GM23338 (cell line): ENCODE data around the gene HENMT1. TPM values are rescaled to one million over a fixed set of nuclear protein-coding genes. Genes with fewer than 3 reads are reported as not detected.

Experiments
- ATAC-seq: fragments of 200-7000 bp; cut with Tn5 transposase; 3 replicates; pipeline ENCODE4 v1.9.1; 2020
- DNase-seq: peaks from one replicate; pipeline ENCODE4 v3.0.0-alpha.2; 2015; ENCODE audit warnings: low spot score
- H2AFZ ChIP-seq: fragments of 200-600 bp; sonication (generic); 2 replicates; pipeline ENCODE4 v1.8.0; 2016; ENCODE audit warnings: antibody characterized with exemption, mild to moderate bottlenecking, moderate library complexity
- H3F3A ChIP-seq: fragments of 200-600 bp; sonication (generic); replicated peaks from 2 replicates; pipeline ENCODE4 v1.8.0; 2017; ENCODE audit warnings: antibody characterized with exemption, mixed run types, low read depth
- H3K27ac ChIP-seq: fragments of 200-600 bp; sonication (generic); 2 replicates; pipeline ENCODE4 v1.6.1; 2016; ENCODE audit warnings: low read depth
- H3K27me3 ChIP-seq: fragments of 200-600 bp; sonication (generic); 2 replicates; pipeline ENCODE4 v1.8.0; 2016; ENCODE audit warnings: mild to moderate bottlenecking, mixed run types, moderate library complexity; ENCODE audit not compliant: insufficient read depth
- H3K36me3 ChIP-seq: fragments of 200-600 bp; sonication (generic); 2 replicates; pipeline ENCODE4 v1.8.0; 2016; ENCODE audit warnings: mild to moderate bottlenecking; ENCODE audit not compliant: insufficient read depth
- H3K4me1 ChIP-seq: fragments of 200-600 bp; sonication (generic); 2 replicates; pipeline ENCODE4 v1.8.0; 2016; ENCODE audit warnings: mild to moderate bottlenecking, moderate library complexity; ENCODE audit not compliant: insufficient read depth
- H3K4me2 ChIP-seq: fragments of 200-600 bp; sonication (generic); 2 replicates; pipeline ENCODE4 v1.7.1; 2017; ENCODE audit warnings: mixed run types
- H3K4me3 ChIP-seq: fragments of 200-600 bp; sonication (generic); 2 replicates; pipeline ENCODE4 v1.6.1; 2016; ENCODE audit warnings: mixed run types
- H3K79me2 ChIP-seq: fragments of 200-600 bp; sonication (generic); replicated peaks from 2 replicates; pipeline ENCODE4 v1.8.0; 2017; ENCODE audit warnings: mild to moderate bottlenecking; ENCODE audit not compliant: insufficient read depth
- H3K9me2 ChIP-seq: fragments of 200-600 bp; sonication (generic); 2 replicates; pipeline ENCODE4 v1.8.0; 2017; ENCODE audit not compliant: insufficient read depth
- H4K20me1 ChIP-seq: fragments of 200-600 bp; sonication (generic); replicated peaks from 2 replicates; pipeline ENCODE4 v1.8.0; 2017; ENCODE audit warnings: mild to moderate bottlenecking; ENCODE audit not compliant: insufficient read depth
- H3K27ac Mint-ChIP-seq: 2 replicates; pipeline ENCODE4 v1.8.0; 2020; ENCODE audit warnings: inconsistent platforms, mild to moderate bottlenecking, moderate library complexity, mixed read lengths
- H3K27me3 Mint-ChIP-seq: 3 replicates; pipeline ENCODE4 v1.8.0; 2022; ENCODE audit warnings: low read depth, mild to moderate bottlenecking, moderate library complexity, mixed read lengths, inconsistent platforms; ENCODE audit not compliant: insufficient read depth, poor library complexity
- H3K36me3 Mint-ChIP-seq: 3 replicates; pipeline ENCODE4 v1.8.0; 2021; ENCODE audit warnings: low read depth, mild to moderate bottlenecking, inconsistent platforms, moderate library complexity, mixed read lengths
- H3K4me1 Mint-ChIP-seq: 3 replicates; pipeline ENCODE4 v1.8.0; 2020; ENCODE audit warnings: mild to moderate bottlenecking, inconsistent platforms, mixed read lengths
- H3K4me3 Mint-ChIP-seq: 3 replicates; pipeline ENCODE4 v1.8.0; 2021; ENCODE audit warnings: moderate library complexity, mild to moderate bottlenecking, inconsistent platforms, mixed read lengths
- H3K9me3 Mint-ChIP-seq: 3 replicates; pipeline ENCODE4 v1.8.0; 2020; ENCODE audit warnings: moderate library complexity, mild to moderate bottlenecking, inconsistent platforms, mixed read lengths
- CREB1 ChIP-seq: fragments of 250-450 bp; sonication (Bioruptor Pico); IDR thresholded peaks from 2 replicates; pipeline ENCODE4 v1.5.0; 2020; ENCODE audit warnings: low read depth, mild to moderate bottlenecking, moderate library complexity
- CTCF ChIP-seq, 2 experiments: fragments of 200-600 bp in 1 of 2; sonication (generic) in 1 of 2; conservative IDR thresholded peaks; 2 replicates each; pipeline versions ENCODE4 v1.5.1 to v1.6.1; 2016 to 2017; ENCODE audit warnings: antibody characterized with exemption in 2 of 2, low read depth in 2 of 2, mild to moderate bottlenecking in 2 of 2, moderate library complexity in 1 of 2
- ETS1 ChIP-seq: IDR thresholded peaks from 2 replicates; pipeline ENCODE4 v1.6.1; 2016; ENCODE audit warnings: antibody characterized with exemption
- EZH2 ChIP-seq: fragments of 200-600 bp; sonication (generic); IDR thresholded peaks from one replicate; pipeline ENCODE4 v1.8.0; 2017; ENCODE audit warnings: antibody characterized with exemption, mild to moderate bottlenecking, low read depth; ENCODE audit not compliant: unreplicated experiment
- EZH2phosphoT487 ChIP-seq: fragments of 200-600 bp; sonication (generic); IDR thresholded peaks from one replicate; pipeline ENCODE4 v1.8.1; 2018; ENCODE audit warnings: antibody characterized with exemption; ENCODE audit not compliant: unreplicated experiment
- JUNB ChIP-seq: IDR thresholded peaks from one replicate; pipeline ENCODE4 v1.6.1; 2016; ENCODE audit warnings: antibody characterized with exemption; ENCODE audit not compliant: unreplicated experiment
- NANOG ChIP-seq: IDR thresholded peaks from 2 replicates; pipeline ENCODE4 v1.6.1; 2016; ENCODE audit warnings: antibody characterized with exemption, borderline replicate concordance
- POLR2AphosphoS5 ChIP-seq: IDR thresholded peaks from 2 replicates; pipeline ENCODE4 v1.6.1; 2016; ENCODE audit warnings: antibody characterized with exemption, low read depth
- REST ChIP-seq: IDR thresholded peaks from one replicate; pipeline ENCODE4 v1.6.1; 2018; ENCODE audit warnings: antibody characterized with exemption; ENCODE audit not compliant: unreplicated experiment
- STAT1 ChIP-seq: IDR thresholded peaks from one replicate; pipeline ENCODE4 v1.6.1; 2016; ENCODE audit warnings: antibody characterized with exemption; ENCODE audit not compliant: unreplicated experiment
- ZNF114 ChIP-seq: fragments of 250-450 bp; sonication (Bioruptor Pico); IDR thresholded peaks from 2 replicates; pipeline ENCODE4 v1.5.0; 2020; ENCODE audit warnings: mild to moderate bottlenecking, moderate library complexity
- ZNF331 ChIP-seq: fragments of 250-450 bp; sonication (Bioruptor Pico); IDR thresholded peaks from 2 replicates; pipeline ENCODE4 v1.5.0; 2020; ENCODE audit warnings: low read depth, mild to moderate bottlenecking, moderate library complexity
- ZNF462 ChIP-seq: fragments of 250-450 bp; sonication (Bioruptor Pico); IDR thresholded peaks from 2 replicates; pipeline ENCODE4 v1.5.0; 2020; ENCODE audit warnings: mild to moderate bottlenecking, moderate library complexity
- polyA plus RNA-seq: library from polyadenylated mRNA; unstranded; fragments of >200 nt; fragmentation: Nextera tagmentation; extraction: Ambion mirVana; gene quantifications from 2 replicates; pipeline ENCODE4 v1.2.1, GENCODE V29; 2016
- total RNA-seq: library from RNA; depleted of rRNA; stranded (reverse); fragments of >200 nt; shearing (Covaris generic); gene quantifications from 2 replicates; pipeline ENCODE4 v1.2.3, GENCODE V29; 2014

Gene HENMT1
- total and polyA plus RNA-seq, 2 experiments from 2014 or later: 4.7 to 9.7 TPM

- H3K4me1 Mint-ChIP-seq: peaks cover 4% of the 10 kb centered on the region; the same call in 1 of the 3 replicates
- H3K4me1 ChIP-seq: no peaks in the 10 kb centered on the region
- no peaks in the 10 kb centered on the region; the same call in 1 of the 2 replicates for H3K36me3 ChIP-seq
- H3K27me3 ChIP-seq: no peaks in the 10 kb centered on the region
- H3K4me2 ChIP-seq: no peak overlapping the region
- H3K4me3 Mint-ChIP-seq: no peak overlapping the region
- H3K36me3 Mint-ChIP-seq: peaks cover 9% of the 10 kb centered on the region; the same call in 2 of the 3 replicates
- H3K27ac ChIP-seq: no peak overlapping the region
- ATAC-seq (no peak), DNase-seq (no peak)
- no peak overlapping the region for H3K4me3 ChIP-seq
- TF ChIP-seq CREB1: no peak
- TF ChIP-seq ZNF331 (CRISPR knock-in tag): no peak
- TF ChIP-seq STAT1: no peak
- no peak for TF ChIP-seq NANOG
- TF ChIP-seq JUNB: no peak
- no peak for TF ChIP-seq POLR2AphosphoS5
- TF ChIP-seq ZNF462 (CRISPR knock-in tag): no peak
- no peak for TF ChIP-seq CTCF (conservative IDR thresholded peaks at IDR 0.05; ENCODE audit: low read depth in 2 of 2)
- TF ChIP-seq ZNF114: no peak
- no peak for TF ChIP-seq EZH2phosphoT487
- TF ChIP-seq REST: no peak
- TF ChIP-seq EZH2: no peak
- TF ChIP-seq ETS1: no peak
- H4K20me1 ChIP-seq: no peaks in the 10 kb centered on the region; the same call in 1 of the 2 replicates
- H3K27ac Mint-ChIP-seq: no peak overlapping the region
- no peak overlapping the region for H2AFZ ChIP-seq
- H3K9me3 Mint-ChIP-seq: no peaks in the 10 kb centered on the region
- H3K79me2 ChIP-seq: no peaks in the 10 kb centered on the region
- no peaks in the 10 kb centered on the region for H3F3A ChIP-seq
- no peaks in the 10 kb centered on the region for H3K9me2 ChIP-seq
- no peaks in the 10 kb centered on the region for H3K27me3 Mint-ChIP-seq
Measured at GRCh38 chr1:108636876-108637275, 24.0 kb downstream of the HENMT1 start.
